Heart right ventricle (tissue), 16 donors: ENCODE measurements around the gene COL6A2. TPM values are rescaled to one million over a fixed set of nuclear protein-coding genes. Genes with fewer than 3 reads are reported as not detected.
"Not testable (repeated sequence)": the region's sequence is repeated elsewhere in the genome, so short reads cannot be mapped to it uniquely, and the experiment has no call there.

Source experiments
- ATAC-seq, 8 donors: fragments of 200-7000 bp; cut with Tn5 transposase; one replicate each; pipeline ENCODE4 v1.9.1; 2020; ENCODE audit warnings: mild to moderate bottlenecking in 8 of 8, moderate library complexity in 8 of 8, moderate number of reproducible peaks in 1 of 8
- DNase-seq, 2 donors: peaks; one replicate each; pipeline ENCODE4 v3.0.0-alpha.2; 2020
- H3K27ac ChIP-seq, 10 donors: fragments of 200-600 bp; sonication (generic) in 2 of 10; one replicate each; pipeline versions ENCODE4 v1.5.0 to v1.8.0; 2020 to 2022; ENCODE audit warnings: mild to moderate bottlenecking in 3 of 10
- H3K27me3 ChIP-seq, 7 donors: fragments of 200-600 bp; one replicate each; pipeline ENCODE4 v1.8.0; 2021 to 2022; ENCODE audit warnings: mild to moderate bottlenecking in 2 of 7
- H3K36me3 ChIP-seq, 9 donors: fragments of 200-600 bp; sonication (generic) in 1 of 9; one replicate each; pipeline versions ENCODE4 v1.5.0 to v1.8.0; 2020 to 2022; ENCODE audit warnings: mild to moderate bottlenecking in 2 of 9
- H3K4me1 ChIP-seq, 9 donors: fragments of 200-600 bp; sonication (generic) in 1 of 9; one replicate each; pipeline versions ENCODE4 v1.5.0 to v1.8.0; 2020 to 2022; ENCODE audit warnings: mild to moderate bottlenecking in 4 of 9
- H3K4me3 ChIP-seq, 10 donors: fragments of 200-600 bp; sonication (generic) in 2 of 10; one replicate each; pipeline versions ENCODE4 v1.5.0 to v1.8.0; 2020 to 2022; ENCODE audit warnings: mild to moderate bottlenecking in 7 of 10, moderate library complexity in 2 of 10
- H3K9me3 ChIP-seq, 11 donors: fragments of 200-600 bp in 10 of 11; sonication (generic) in 2 of 11; one replicate each; pipeline versions ENCODE4 v1.5.0 to v1.8.0; 2013 to 2022; ENCODE audit warnings: mild to moderate bottlenecking in 2 of 11, control low read depth in 1 of 11, moderate library complexity in 1 of 11
- CTCF ChIP-seq, 9 donors: fragments of 200-600 bp; sonication (generic) in 2 of 9; IDR thresholded peaks; one replicate each; pipeline versions ENCODE4 v1.5.0 to v1.8.0; 2021 to 2022; ENCODE audit warnings: antibody characterized with exemption in 9 of 9, mild to moderate bottlenecking in 5 of 9, moderate library complexity in 1 of 9
- WGBS, 2 donors: extraction: QIAGEN DNeasy Blood & Tissue Kit; methylation state at CpG; one replicate each; pipeline ENCODE4 v1.1.7; 2013; ENCODE audit warnings: inconsistent platforms in 1 of 2; 5-methylcytosine and 5-hydroxymethylcytosine counted together
- intact Hi-C, 10 donors: fragments of 100-400 bp; cut with DNase I; formaldehyde crosslinking; loops; one replicate each; pipeline versions ENCODE4 v1.11.1 to v1.14.2; 2022
- polyA plus RNA-seq, 2 donors: library from polyadenylated mRNA; stranded (reverse); fragments of 200-250 nt; gene quantifications; one replicate each; pipeline ENCODE4 v1.2.3, GENCODE V29; 2013
- total RNA-seq, 10 donors: library from RNA; stranded (reverse); fragmentation: NEBNext Ultra II Directional in 3 of 10; extraction: Animal tissue kit (Norgen Biotek cat#: 25700) in 3 of 10; gene quantifications; one replicate each; pipeline versions ENCODE4 v1.2.1 to v1.2.4, GENCODE V29; 2021 to 2023
- donor health status: Arrhythmogenic right ventricular cardiomyopathy.
- donor health status: ischemic (EF 13 %, LVEDD 7.1; RV severe dilation, severe dysfunction).
- donor health status: healthy with polysubstance abuse.
- donor health status: DM: no; HTN: yes; CAD: no.
- donor health status: DM: no; HTN: no; CAD: no.
- donor health status: ischemic (EF 25% LVEDD 6.9; RV normal size, moderate dysfunction).
- donor health status: ischemic (EF 25% LVEDD 5.7; RV mildly dilated, moderate dysfunction).
- donor health status: healthy.
- donor health status: DM: yes; HTN: yes; CAD: no.
- donor health status: Ischemic cardiomyopathy.
- donor health status: ischemic (EF 35%, LVEDD 5.7; RV mildly dilated, moderate dysfunction).
- donor health status: nonischemic (EF 11% LVEDD 7.7; RV severe dilation, severe dysfunction).
- donor health status: DM: yes; HTN: yes; CAD: no.
- donor health status: PGD.
- donor health status: ischemic (EF 29% LVEDD 5.4; RV normal size, mild dysfunction).
- donor health status: nonischemic (EF 23%, LVEDD 6.1; RV moderate dilation, normal function).

Gene COL6A2
- total and polyA plus RNA-seq, 12 donors: 76.6 to 370 (median 162) TPM

- no peak overlapping the region for H3K4me3 ChIP-seq
- TF ChIP-seq CTCF (IDR thresholded peaks at IDR 0.05): no peak
- ATAC-seq (no peak), DNase-seq (no peak)
- H3K9me3 ChIP-seq: peaks cover 0 to 26% (median 0%) of the 10 kb centered on the region in 11 donors
- H3K27ac ChIP-seq: no peak overlapping the region
- 92 to 96% methylated on average over 12 of the region's 12 CpGs for WGBS, 2 donors
- H3K36me3 ChIP-seq: no peaks in the 10 kb centered on the region
- intact Hi-C loops: loop anchor here in 1 of 10 donors (5.0 kb wide), 1 partner anchor 77 kb away; the partner anchor contains the start of gene COL6A1
- peaks cover 0 to 29% (median 0%) of the 10 kb centered on the region in 7 donors for H3K27me3 ChIP-seq
- peaks cover 0 to 45% (median 28%) of the 10 kb centered on the region in 9 donors for H3K4me1 ChIP-seq
These were observed 38.7 kb upstream of the COL6A2 start for GRCh38 chr21:46059195-46059594.

- H3K4me1 ChIP-seq: peaks cover 0 to 43% (median 26%) of the 10 kb centered on the region in 9 donors
- peaks cover 0 to 29% (median 0%) of the 10 kb centered on the region in 7 donors for H3K27me3 ChIP-seq
- H3K9me3 ChIP-seq: peaks cover 0 to 26% (median 0%) of the 10 kb centered on the region in 11 donors
- ATAC-seq, DNase-seq, H3K36me3 ChIP-seq, H3K4me3 ChIP-seq: not testable (repeated sequence)
- H3K27ac ChIP-seq: peak overlapping the region in 9 of 10 donors; percentile 62 to 88 (median 81)
- intact Hi-C loops: loop anchor here in 3 of 10 donors (5.0 kb wide), 3 partner anchors 33 to 78 kb away; partner anchors contain the start of gene COL6A1 (in 1 of the 3)
- 94 to 95% methylated on average over 21 of the region's 21 CpGs for WGBS, 2 donors
These were observed 38.0 kb upstream of the COL6A2 start for GRCh38 chr21:46059711-46060455.

GRCh38 chr21:46060596-46061061 lies 37.3 kb upstream of the COL6A2 start:
- H3K4me1 ChIP-seq: peaks cover 0 to 45% (median 29%) of the 10 kb centered on the region in 9 donors
- intact Hi-C loops: loop anchor here in 2 of 10 donors (5.0 kb wide), 2 partner anchors 33 to 52 kb away; no protein-coding TSS in a partner anchor
- peaks cover 0 to 26% (median 0%) of the 10 kb centered on the region in 11 donors for H3K9me3 ChIP-seq
- DNase-seq (peak; percentile 70 to 88), ATAC-seq (peak; percentile 51 to 77 (median 72))
- H3K4me3 ChIP-seq: no peak overlapping the region
- H3K36me3 ChIP-seq: no peaks in the 10 kb centered on the region
- 49 to 62% methylated on average over 11 of the region's 11 CpGs for WGBS, 2 donors
- H3K27me3 ChIP-seq: peaks cover 0 to 36% (median 0%) of the 10 kb centered on the region in 7 donors
- no peak for TF ChIP-seq CTCF (IDR thresholded peaks at IDR 0.05)
- peak overlapping the region in 9 of 10 donors; percentile 62 to 88 (median 81) for H3K27ac ChIP-seq

GRCh38 chr21:46061063-46061462 lies 36.8 kb upstream of the COL6A2 start:
- DNase-seq (no peak), ATAC-seq (no peak)
- Histone ChIP-seq H3K4me3 (no peak overlapping the region), H3K9me3 (peaks cover 0 to 26% (median 0%) of the 10 kb centered on the region in 11 donors), H3K36me3 (no peaks in the 10 kb centered on the region), H3K4me1 (peaks cover 3 to 45% (median 29%) of the 10 kb centered on the region in 9 donors), H3K27me3 (peaks cover 0 to 33% (median 0%) of the 10 kb centered on the region in 7 donors), H3K27ac (peak overlapping the region in 8 of 10 donors; percentile 63 to 88 (median 83))
- 75 to 82% methylated on average over 6 of the region's 6 CpGs for WGBS, 2 donors
- no peak for TF ChIP-seq CTCF (IDR thresholded peaks at IDR 0.05)
- intact Hi-C loops: loop anchor here in 2 of 10 donors (5.0 kb wide), 2 partner anchors 34 to 51 kb away; no protein-coding TSS in a partner anchor
